Measurements from ENCODE around the gene MAGEB17.

- TF ChIP-seq CTCF (IDR thresholded peaks at IDR 0.05) (no peak), POLR2A (IDR thresholded peaks at IDR 0.05) (no peak), POLR2AphosphoS5 (IDR thresholded peaks at IDR 0.05) (no peak)
Measured at GRCh38 chrX:16164748-16165147, 2.5 kb upstream of the MAGEB17 start.

All from breast epithelium (tissue), 3 donors.